H1 (cell line): Measurements from ENCODE around the gene ARHGAP35. TPM values are rescaled to one million over a fixed set of nuclear protein-coding genes. Genes with fewer than 3 reads are reported as not detected.

Experiments used
- CHD1 ChIP-seq: IDR thresholded peaks from 2 replicates; pipeline ENCODE4 v1.6.1; 2012; ENCODE audit warnings: low read depth, low read length, improper control_type of control experiment
- CHD2 ChIP-seq: IDR thresholded peaks from 2 replicates; pipeline ENCODE4 v1.6.1; 2012; ENCODE audit warnings: low read length, improper control_type of control experiment
- CTBP2 ChIP-seq: IDR thresholded peaks from 2 replicates; pipeline ENCODE4 v1.7.0; 2011; ENCODE audit warnings: borderline replicate concordance, mild to moderate bottlenecking, moderate library complexity, mixed read lengths, low read length; ENCODE audit not compliant: insufficient read depth, insufficient read length
- JUND ChIP-seq: IDR thresholded peaks from 2 replicates; pipeline ENCODE4 v1.6.1; 2011; ENCODE audit warnings: mild to moderate bottlenecking, improper control_type of control experiment, low read length
- MAFK ChIP-seq: IDR thresholded peaks from 2 replicates; pipeline ENCODE4 v1.6.1; 2012; ENCODE audit warnings: low read depth, mild to moderate bottlenecking, improper control_type of control experiment, low read length
- PHF8 ChIP-seq: fragments of 200-600 bp; sonication (generic); conservative IDR thresholded peaks from 2 replicates; pipeline ENCODE4 v1.7.1; 2012; ENCODE audit warnings: low read depth, mild to moderate bottlenecking, inconsistent platforms, low read length, moderate library complexity
- TAF1 ChIP-seq: IDR thresholded peaks from 2 replicates; pipeline ENCODE4 v1.6.1; 2011; ENCODE audit warnings: mild to moderate bottlenecking, low read depth, low read length
- TBP ChIP-seq: IDR thresholded peaks from 2 replicates; pipeline ENCODE4 v1.6.1; 2011; ENCODE audit warnings: low read depth, low read length, improper control_type of control experiment
- YY1 ChIP-seq: IDR thresholded peaks from 2 replicates; pipeline ENCODE4 v1.6.1; 2011; ENCODE audit warnings: low read depth, mild to moderate bottlenecking, low read length
- polyA plus RNA-seq, 7 experiments: library from polyadenylated mRNA; depleted of rRNA in 3 of 7; stranded (reverse) in 5 of 7; unstranded in 2 of 7; fragments of >200 nt in 5 of 7; fragments of 200-250 nt in 2 of 7; gene quantifications; 1 replicate in 5 of 7; 2 replicates in 1 of 7; 4 replicates in 1 of 7; pipeline versions ENCODE4 v1.2.1 to v1.2.3, GENCODE V29; 2011 to 2013; ENCODE audit warnings: missing spikeins in 2 of 7, mixed read lengths in 2 of 7
- total RNA-seq: library from RNA; stranded (reverse); fragmentation: NEBNext Ultra II Directional; extraction: Animal tissue kit (Norgen Biotek cat#: 25700); gene quantifications from 2 replicates; pipeline ENCODE4 v1.2.1, GENCODE V29; 2021
- TF ChIP-seq, protein P1 (sequence below): IDR thresholded peaks from 2 replicates; pipeline ENCODE4 v1.6.1; 2011; ENCODE audit warnings: low read depth, mild to moderate bottlenecking, low read length; ENCODE audit not compliant: insufficient read depth

The ARHGAP35 gene
- total and polyA plus RNA-seq, 2 of the 8 experiments (the other 6 are each of a cell fraction or from before 2014, with no cell fraction given): 29.7 to 64.5 TPM

DNA sequence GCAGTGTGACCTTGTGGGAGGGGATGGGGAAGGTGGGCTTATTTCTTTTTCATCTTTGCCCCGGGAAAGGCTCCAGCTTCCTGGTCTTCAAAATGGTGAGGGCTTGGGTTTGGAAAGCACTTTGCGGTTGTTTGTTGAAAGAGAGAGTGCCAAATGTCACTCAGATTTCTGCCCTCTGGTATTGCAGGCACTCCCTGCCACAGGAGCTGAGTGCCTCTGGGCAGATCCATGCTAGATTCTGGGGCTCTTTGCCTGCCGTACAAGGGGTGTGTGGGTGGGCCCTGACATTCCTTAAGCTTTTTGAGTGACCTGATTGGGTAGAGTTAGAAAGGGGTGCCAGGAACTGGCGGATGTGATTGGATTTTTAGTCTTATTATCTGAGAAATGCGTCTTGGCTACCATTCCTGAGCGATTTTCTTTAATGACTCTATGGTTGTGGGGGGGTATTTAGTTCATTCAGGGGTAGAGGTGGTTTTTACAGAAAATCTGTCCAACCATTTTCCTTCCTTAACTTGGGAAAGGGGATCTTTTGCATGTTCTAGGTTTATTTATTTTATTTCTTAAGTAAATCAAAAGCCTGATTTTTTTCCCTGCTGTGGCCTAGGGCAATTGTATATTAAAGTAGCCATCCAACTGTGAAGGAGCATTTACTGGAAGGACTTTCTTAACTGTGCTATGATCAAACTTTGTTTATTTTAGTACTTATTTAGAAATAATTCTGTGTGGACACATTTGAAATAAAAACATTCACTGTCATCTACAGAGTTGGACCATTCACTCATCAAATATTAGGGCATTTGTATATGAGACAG, 3.2 kb downstream of the ARHGAP35 start (continued):
- TF ChIP-seq, protein P1, sequence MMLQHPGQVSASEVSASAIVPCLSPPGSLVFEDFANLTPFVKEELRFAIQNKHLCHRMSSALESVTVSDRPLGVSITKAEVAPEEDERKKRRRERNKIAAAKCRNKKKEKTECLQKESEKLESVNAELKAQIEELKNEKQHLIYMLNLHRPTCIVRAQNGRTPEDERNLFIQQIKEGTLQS: no peak
- TF ChIP-seq TBP: no peak
- peak; percentile 51; the same call in 1 of the 2 replicates for TF ChIP-seq TAF1
- no peak for TF ChIP-seq MAFK
- peak; percentile 31; the same call in 1 of the 2 replicates for TF ChIP-seq YY1
- TF ChIP-seq CHD2: no peak
- TF ChIP-seq CTBP2: no peak
- TF ChIP-seq CHD1: no peak
- TF ChIP-seq JUND: no peak
- TF ChIP-seq PHF8: no peak
